AG08395 (cell line): ENCODE measurements around the gene VAV2.

Experiments used
- DNase-seq: peaks from one replicate; pipeline ENCODE4 v3.0.0; 2012; ENCODE audit warnings: mixed read lengths, low spot score

Gene VAV2

GRCh38 chr9:133851693-133852092 lies 140.4 kb downstream of the VAV2 start:
- no peak for DNase-seq

- no peak for DNase-seq
These were observed 141.2 kb downstream of the VAV2 start for GRCh38 chr9:133850937-133851336.

DNA sequence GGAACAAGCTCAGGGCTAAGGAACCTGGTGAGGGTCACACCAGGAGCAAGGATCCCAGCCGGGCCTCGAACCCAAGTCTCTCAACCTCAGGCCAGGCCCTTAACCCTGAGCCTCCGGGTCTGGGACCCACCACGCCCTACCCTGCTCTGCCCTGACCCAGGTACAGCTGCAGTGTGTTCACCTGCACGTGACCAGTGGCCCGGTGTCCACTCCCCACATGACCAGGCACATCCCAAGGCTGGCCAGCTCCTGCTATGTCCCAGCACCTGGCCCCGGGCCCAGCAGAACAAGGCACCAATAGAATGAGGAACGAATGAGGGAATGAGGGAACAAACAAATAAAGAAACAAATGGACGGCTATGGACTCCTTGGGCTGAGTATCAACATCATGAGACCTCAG lies 142.0 kb downstream of the VAV2 start:
- DNase-seq, result no peak

DNA sequence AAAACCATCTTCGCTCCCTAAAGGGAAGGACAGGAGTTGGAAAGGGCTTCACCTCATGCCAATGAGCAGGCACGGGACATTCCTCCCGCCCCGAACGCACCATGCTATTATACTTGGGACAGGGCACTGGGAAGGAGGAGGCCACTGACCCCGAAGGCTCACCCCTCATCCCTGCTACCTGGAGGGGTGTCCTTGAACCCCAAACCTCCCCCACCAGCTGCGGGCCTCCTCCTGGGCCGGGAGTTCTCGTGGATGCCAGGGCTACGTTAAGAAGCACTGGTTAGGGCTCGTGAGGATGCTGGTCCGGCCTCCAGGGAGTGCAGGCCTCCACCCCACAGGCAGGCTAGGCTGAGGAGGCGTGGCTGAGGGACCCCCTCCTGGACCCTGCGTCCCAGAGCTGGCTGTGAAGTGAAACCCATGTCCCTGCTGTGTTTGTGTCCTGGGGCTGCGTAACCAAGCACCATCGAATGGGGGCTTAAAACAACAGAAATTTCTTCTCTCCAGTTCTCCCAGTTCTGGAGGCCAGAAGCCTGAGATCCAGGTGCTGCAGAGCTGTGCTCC lies 142.9 kb downstream of the VAV2 start:
- no peak for DNase-seq

DNA sequence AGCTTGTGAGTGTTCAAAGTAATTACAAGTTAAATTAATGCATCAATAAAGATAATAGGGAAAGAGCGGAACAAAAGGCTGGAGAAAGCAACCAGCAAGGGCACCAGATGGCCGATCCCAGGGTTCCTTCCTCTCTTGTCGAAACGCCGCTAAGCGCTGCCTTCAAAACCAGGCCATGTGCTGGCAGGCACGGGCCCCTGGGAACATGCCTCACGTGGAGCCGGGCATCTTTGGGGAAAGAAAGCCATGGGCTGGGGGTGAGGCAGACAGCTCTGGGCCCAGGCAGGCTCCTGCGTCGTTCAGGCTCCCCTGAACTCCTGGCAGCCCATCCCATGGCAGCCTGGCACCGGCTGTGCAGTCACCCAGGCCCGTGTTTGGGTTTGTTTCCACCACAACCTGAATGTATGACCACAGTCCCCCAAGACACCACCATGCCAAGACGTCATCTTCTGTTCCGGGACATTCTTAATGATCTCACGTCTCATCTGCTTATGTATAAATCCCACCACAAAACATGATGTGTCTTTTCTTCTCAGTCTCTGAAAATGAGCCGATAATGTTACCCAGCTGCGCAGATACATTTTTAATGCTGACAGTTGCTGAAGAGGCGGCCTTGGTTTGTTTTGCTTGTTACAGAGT lies 143.5 kb downstream of the VAV2 start:
- no peak for DNase-seq

DNA sequence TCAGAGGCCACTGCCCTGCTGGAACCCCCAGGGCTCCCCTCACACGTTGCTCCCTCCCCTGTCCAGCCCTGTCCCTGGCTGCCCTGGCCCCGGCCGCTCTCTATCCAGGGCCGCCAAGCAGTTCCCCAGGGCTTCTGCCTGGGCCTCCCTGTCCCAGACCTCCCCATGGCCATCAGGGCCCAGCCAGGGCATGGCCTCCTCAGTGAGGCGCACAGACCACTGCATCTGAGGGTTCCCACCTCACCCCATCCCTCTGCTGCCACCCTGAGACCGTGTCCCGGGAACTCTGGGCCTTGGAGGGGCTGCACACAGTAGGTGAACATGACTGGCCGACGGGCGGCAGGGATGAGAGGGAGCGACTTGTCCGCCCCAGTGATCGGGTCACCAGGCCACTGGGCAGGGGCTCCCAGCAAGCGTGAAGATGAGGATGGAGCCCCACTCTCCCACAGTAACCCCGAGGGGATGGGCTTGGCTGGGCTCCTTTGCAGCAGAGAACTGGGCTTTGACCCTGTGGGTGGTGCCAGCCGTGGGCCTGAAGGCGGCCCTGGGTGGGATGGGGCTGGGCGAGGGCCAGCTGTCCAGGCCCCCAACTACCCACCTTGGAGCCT lies 145.5 kb downstream of the VAV2 start:
- DNase-seq, result no peak

- peak; percentile 52 for DNase-seq
These were observed 146.7 kb downstream of the VAV2 start for GRCh38 chr9:133845440-133845839.

DNA sequence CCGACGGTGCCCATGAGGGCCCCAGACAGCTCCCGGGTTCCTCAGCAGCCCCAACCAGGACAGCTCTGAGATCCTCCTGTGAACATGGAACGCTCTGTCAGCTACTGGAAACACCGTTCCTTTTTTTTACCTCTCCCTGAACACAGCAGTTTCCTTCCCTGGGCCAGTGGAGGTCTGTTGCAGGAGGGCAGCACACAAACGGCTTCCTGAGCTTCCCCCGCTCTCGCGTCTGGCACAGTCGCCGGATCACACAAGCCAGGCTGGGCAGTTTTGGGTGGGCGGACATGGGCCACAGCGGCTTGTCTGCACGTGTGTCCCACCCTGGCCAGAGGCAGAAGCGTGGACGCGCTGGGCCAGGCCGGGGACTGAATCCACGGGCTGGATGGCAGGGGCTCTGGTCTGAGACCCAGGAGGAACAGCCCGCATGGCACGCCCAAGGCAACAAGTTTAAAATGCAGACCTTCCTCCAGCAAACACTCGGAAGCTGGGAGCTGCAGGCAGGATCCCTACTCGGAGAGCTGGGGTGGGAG lies 147.2 kb downstream of the VAV2 start:
- no peak for DNase-seq

DNA sequence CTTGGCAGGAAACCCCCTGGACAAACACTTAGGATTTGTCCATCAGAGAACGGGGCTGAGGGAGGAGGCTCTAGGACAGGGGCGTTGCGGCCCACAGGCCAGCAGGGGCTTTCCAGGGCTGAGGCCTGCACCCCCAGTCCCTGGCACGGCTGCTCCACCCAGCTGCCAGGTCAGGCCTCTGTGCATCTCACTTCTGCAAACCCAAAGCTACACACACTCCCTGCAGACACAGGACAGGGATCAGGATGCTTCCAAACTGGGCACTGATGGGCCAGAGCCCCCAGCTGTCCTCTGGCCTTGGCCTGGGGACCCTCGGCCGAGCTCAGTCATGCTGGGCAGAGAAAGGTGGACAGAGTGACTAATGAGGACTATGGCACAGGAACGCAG lies 147.7 kb downstream of the VAV2 start:
- DNase-seq, result no peak

DNA sequence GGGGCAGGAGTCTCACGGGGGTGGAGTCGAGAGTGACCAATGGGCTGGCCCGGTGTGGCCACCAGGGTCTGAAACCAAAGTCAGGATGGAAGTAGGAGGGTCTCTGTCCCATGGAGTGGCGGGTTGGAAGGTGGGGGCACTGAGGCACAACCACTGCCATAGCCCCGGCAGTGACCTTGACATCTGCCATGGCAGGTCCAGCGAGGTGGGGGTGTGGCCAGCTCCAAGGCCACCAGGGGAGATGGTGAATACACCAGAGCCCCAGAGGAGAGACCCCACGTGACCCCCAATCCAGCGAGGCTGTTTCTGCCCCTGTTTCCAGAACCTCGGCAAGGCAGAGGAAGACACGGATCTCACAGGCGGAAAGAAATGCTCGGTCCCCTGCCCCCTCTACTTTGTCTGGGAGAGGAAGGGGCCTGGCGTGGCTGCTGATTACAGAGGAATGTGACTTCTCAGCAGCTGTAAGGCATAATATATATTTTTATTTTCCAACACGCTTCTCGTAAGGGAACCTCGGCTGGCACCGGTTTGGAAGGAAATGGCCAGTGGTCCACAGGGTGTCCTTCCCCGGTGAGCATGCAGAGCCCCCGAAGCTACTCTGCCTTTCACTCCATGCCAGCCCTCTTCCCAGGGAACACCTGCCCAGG lies 148.2 kb downstream of the VAV2 start:
- DNase-seq, result no peak

GRCh38 chr9:133843250-133843649 lies 148.9 kb downstream of the VAV2 start:
- no peak for DNase-seq

GRCh38 chr9:133842721-133843227 lies 149.3 kb downstream of the VAV2 start:
- no peak for DNase-seq

DNA sequence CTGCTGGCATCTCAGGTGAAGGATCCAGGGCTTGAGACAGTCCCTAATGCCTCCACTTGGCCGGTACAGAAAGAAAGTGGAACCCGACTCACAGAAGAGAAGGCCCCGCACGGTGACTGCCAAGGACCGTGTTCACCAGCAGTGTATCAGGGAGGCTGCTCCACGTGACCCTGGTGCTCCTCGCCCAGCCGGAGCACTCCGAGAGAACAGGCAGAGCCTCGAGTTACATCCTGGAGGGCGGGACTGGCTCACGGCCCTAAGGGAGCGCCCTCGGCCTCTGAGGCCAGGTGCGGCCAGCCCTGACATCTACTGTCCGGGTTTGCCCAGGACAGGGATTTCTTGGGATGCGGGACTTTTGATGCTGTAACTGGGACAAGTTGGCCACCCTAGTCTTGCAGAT lies 149.9 kb downstream of the VAV2 start:
- DNase-seq, result no peak

GRCh38 chr9:133841167-133841812 lies 150.8 kb downstream of the VAV2 start:
- no peak for DNase-seq

GRCh38 chr9:133839822-133840329 lies 152.2 kb downstream of the VAV2 start:
- peak; percentile 59 for DNase-seq

DNA sequence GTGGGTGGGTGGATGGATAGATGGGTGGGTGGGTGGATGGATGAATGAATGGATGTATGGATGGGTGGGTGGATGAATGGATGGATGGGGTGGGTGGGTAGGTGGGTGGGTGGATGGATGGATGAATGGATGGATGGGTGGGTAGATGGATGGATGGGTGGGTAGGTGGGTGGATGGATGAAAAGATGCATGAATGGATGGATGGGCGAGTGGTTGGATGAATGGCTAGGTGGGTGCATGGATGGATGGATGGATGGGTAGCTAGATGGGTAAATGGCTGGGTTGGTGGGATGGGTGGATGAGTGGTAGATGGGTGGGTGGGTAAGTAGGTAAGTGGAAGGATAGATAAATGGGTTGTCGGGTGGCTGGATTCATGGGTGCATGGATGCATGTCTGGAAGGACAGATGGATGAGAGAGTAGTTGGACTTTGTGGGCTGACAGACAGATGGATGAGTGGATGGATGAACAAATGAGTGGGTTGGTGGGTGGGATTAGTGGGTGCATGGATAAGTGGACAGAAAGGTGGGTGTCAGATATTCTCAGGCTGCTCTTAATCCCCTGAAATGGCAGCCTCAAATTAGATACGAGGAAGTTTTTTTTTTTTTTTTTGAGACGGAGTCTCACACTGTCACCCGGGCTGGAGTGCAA lies 153.1 kb downstream of the VAV2 start:
- no peak for DNase-seq

- DNase-seq, result no peak
These were observed 154.2 kb downstream of the VAV2 start for GRCh38 chr9:133837627-133838597.

- DNase-seq, result no peak
These were observed 155.3 kb downstream of the VAV2 start for GRCh38 chr9:133836818-133837217.

- no peak for DNase-seq
These were observed 155.9 kb downstream of the VAV2 start for GRCh38 chr9:133836001-133836758.
